ENCODE data around the gene ITGAV.

The ITGAV gene

GRCh38 chr2:186717320-186718007, 127.6 kb downstream of the ITGAV start:
- no peak for DNase-seq (ENCODE audit: low read depth, low spot score)

- DNase-seq (ENCODE audit: low read depth, low spot score): no peak
Measured at GRCh38 chr2:186718122-186718521, 128.3 kb downstream of the ITGAV start.

- no peak for DNase-seq (ENCODE audit: low read depth, low spot score)
Measured at GRCh38 chr2:186718903-186719302, 129.0 kb downstream of the ITGAV start.

GRCh38 chr2:186721956-186722355, 132.1 kb downstream of the ITGAV start:
- DNase-seq (ENCODE audit: low read depth, low spot score): no peak

GRCh38 chr2:186724736-186725135, 134.9 kb downstream of the ITGAV start:
- no peak for DNase-seq (ENCODE audit: low read depth, low spot score)

GRCh38 chr2:186725783-186726182, 135.9 kb downstream of the ITGAV start:
- no peak for DNase-seq (ENCODE audit: low read depth, low spot score)

GRCh38 chr2:186726938-186727337, 137.1 kb downstream of the ITGAV start:
- no peak for DNase-seq (ENCODE audit: low read depth, low spot score)

GRCh38 chr2:186728631-186729030, 138.8 kb downstream of the ITGAV start:
- no peak for DNase-seq (ENCODE audit: low read depth, low spot score)

All from ELF-1 (cell line).